Sigmoid colon (tissue), 4 donors: ENCODE measurements around the gene MAP1LC3A.

Source experiments
- CTCF ChIP-seq, 4 experiments: fragments of 450-650 bp in 3 of 4; fragments of 200-600 bp in 1 of 4; IDR thresholded peaks; one replicate each; pipeline ENCODE4 v1.5.1; 2016 to 2019; ENCODE audit warnings: antibody characterized with exemption in 4 of 4, mild to moderate bottlenecking in 3 of 4, moderate library complexity in 2 of 4
- EP300 ChIP-seq, 4 donors: sonication (generic); formaldehyde crosslinking; IDR thresholded peaks; one replicate each; pipeline ENCODE4 v1.6.1; 2017; ENCODE audit warnings: antibody characterized with exemption in 4 of 4
- POLR2A ChIP-seq, 2 donors: fragments of 450-650 bp; IDR thresholded peaks; one replicate each; pipeline ENCODE4 v1.6.1; 2016; ENCODE audit warnings: antibody characterized with exemption in 2 of 2, mild to moderate bottlenecking in 2 of 2, moderate library complexity in 2 of 2
- POLR2AphosphoS5 ChIP-seq, 4 donors: sonication (generic); formaldehyde crosslinking; IDR thresholded peaks; one replicate each; pipeline ENCODE4 v1.6.1; 2017; ENCODE audit warnings: antibody characterized with exemption in 4 of 4

GRCh38 chr20:34512955-34513419 lies 45.5 kb upstream of the MAP1LC3A start:
- TF ChIP-seq CTCF (IDR thresholded peaks at IDR 0.05) (no peak), POLR2A (IDR thresholded peaks at IDR 0.05) (no peak), EP300 (IDR thresholded peaks at IDR 0.05) (no peak), POLR2AphosphoS5 (IDR thresholded peaks at IDR 0.05) (no peak)
